ENCODE results near the gene MRPS35. TPM values are rescaled to one million over a fixed set of nuclear protein-coding genes. Genes with fewer than 3 reads are reported as not detected.
"Not testable (repeated sequence)": the region's sequence is repeated elsewhere in the genome, so short reads cannot be mapped to it uniquely, and the experiment has no call there.

MRPS35 gene
- total RNA-seq, 1 experiment from 2014 or later: 83.8 TPM

- peaks cover 2% of the 10 kb centered on the region; the same call in 1 of the 2 replicates for H3K36me3 ChIP-seq (replicated peaks; ENCODE audit: control insufficient read depth, insufficient read depth, low read length)
- H3K27me3 ChIP-seq (ENCODE audit: control insufficient read depth, insufficient read depth, low read length): no peaks in the 10 kb centered on the region
- H3K4me3 ChIP-seq (ENCODE audit: insufficient read depth, low read depth, low read length): no peak overlapping the region
- DNase-seq: peak; percentile 42
Observed at GRCh38 chr12:27733052-27733656, 22.5 kb downstream of the MRPS35 start.

- no peaks in the 10 kb centered on the region for H3K27me3 ChIP-seq (ENCODE audit: control insufficient read depth, insufficient read depth, low read length)
- no peak for DNase-seq
- H3K4me3 ChIP-seq (ENCODE audit: insufficient read depth, low read depth, low read length): no peak overlapping the region
- H3K36me3 ChIP-seq (replicated peaks; ENCODE audit: control insufficient read depth, insufficient read depth, low read length): peaks cover 2% of the 10 kb centered on the region; the same call in 1 of the 2 replicates
Observed at GRCh38 chr12:27733791-27734190, 23.2 kb downstream of the MRPS35 start.

GRCh38 chr12:27734321-27734720 lies 23.7 kb downstream of the MRPS35 start:
- not testable (repeated sequence) for H3K4me3 ChIP-seq (ENCODE audit: insufficient read depth, low read depth, low read length); DNase-seq; H3K36me3 ChIP-seq (replicated peaks; ENCODE audit: control insufficient read depth, insufficient read depth, low read length); H3K27me3 ChIP-seq (ENCODE audit: control insufficient read depth, insufficient read depth, low read length)

GRCh38 chr12:27743601-27744000 lies 33.0 kb downstream of the MRPS35 start:
- H3K36me3 ChIP-seq (replicated peaks; ENCODE audit: control insufficient read depth, insufficient read depth, low read length): peaks cover 3% of the 10 kb centered on the region
- H3K4me3 ChIP-seq (ENCODE audit: insufficient read depth, low read depth, low read length): no peak overlapping the region
- DNase-seq: no peak
- H3K27me3 ChIP-seq (ENCODE audit: control insufficient read depth, insufficient read depth, low read length): no peaks in the 10 kb centered on the region

GRCh38 chr12:27745734-27746133 lies 35.1 kb downstream of the MRPS35 start:
- H3K36me3 ChIP-seq (replicated peaks; ENCODE audit: control insufficient read depth, insufficient read depth, low read length); H3K4me3 ChIP-seq (ENCODE audit: insufficient read depth, low read depth, low read length); H3K27me3 ChIP-seq (ENCODE audit: control insufficient read depth, insufficient read depth, low read length); DNase-seq: not testable (repeated sequence)

GRCh38 chr12:27747111-27747820 lies 36.6 kb downstream of the MRPS35 start:
- H3K36me3 ChIP-seq (replicated peaks; ENCODE audit: control insufficient read depth, insufficient read depth, low read length): peaks cover 3% of the 10 kb centered on the region
- no peak for DNase-seq

GRCh38 chr12:27751386-27752047 lies 40.9 kb downstream of the MRPS35 start:
- no peaks in the 10 kb centered on the region; the same call in none of the 2 replicates for H3K36me3 ChIP-seq (replicated peaks; ENCODE audit: control insufficient read depth, insufficient read depth, low read length)
- no peak for DNase-seq
- no peak overlapping the region for H3K4me3 ChIP-seq (ENCODE audit: insufficient read depth, low read depth, low read length)
- H3K27me3 ChIP-seq (ENCODE audit: control insufficient read depth, insufficient read depth, low read length): no peaks in the 10 kb centered on the region

More at GRCh38 chr12:27747111-27747820, 36.6 kb downstream of the MRPS35 start:
- no peak overlapping the region for H3K4me3 ChIP-seq (ENCODE audit: insufficient read depth, low read depth, low read length)
- no peaks in the 10 kb centered on the region for H3K27me3 ChIP-seq (ENCODE audit: control insufficient read depth, insufficient read depth, low read length)

GRCh38 chr12:27754795-27755194 lies 44.2 kb downstream of the MRPS35 start:
- Histone ChIP-seq H3K27me3 (ENCODE audit: control insufficient read depth, insufficient read depth, low read length) (no peaks in the 10 kb centered on the region), H3K36me3 (replicated peaks; ENCODE audit: control insufficient read depth, insufficient read depth, low read length) (no peaks in the 10 kb centered on the region; the same call in none of the 2 replicates), H3K4me3 (ENCODE audit: insufficient read depth, low read depth, low read length) (no peak overlapping the region)
- no peak for DNase-seq

- Histone ChIP-seq H3K27me3 (ENCODE audit: control insufficient read depth, insufficient read depth, low read length) (no peaks in the 10 kb centered on the region), H3K4me3 (ENCODE audit: insufficient read depth, low read depth, low read length) (no peak overlapping the region), H3K36me3 (replicated peaks; ENCODE audit: control insufficient read depth, insufficient read depth, low read length) (no peaks in the 10 kb centered on the region; the same call in none of the 2 replicates)
- DNase-seq: no peak
Observed at GRCh38 chr12:27756670-27757195, 46.1 kb downstream of the MRPS35 start.

- no peaks in the 10 kb centered on the region for H3K27me3 ChIP-seq (ENCODE audit: control insufficient read depth, insufficient read depth, low read length)
- H3K4me3 ChIP-seq (ENCODE audit: insufficient read depth, low read depth, low read length): no peak overlapping the region
- DNase-seq: no peak
- H3K36me3 ChIP-seq (replicated peaks; ENCODE audit: control insufficient read depth, insufficient read depth, low read length): no peaks in the 10 kb centered on the region
Observed at GRCh38 chr12:27762757-27763156, 52.1 kb downstream of the MRPS35 start.

- no peak overlapping the region for H3K4me3 ChIP-seq (ENCODE audit: insufficient read depth, low read depth, low read length)
- no peaks in the 10 kb centered on the region for H3K27me3 ChIP-seq (ENCODE audit: control insufficient read depth, insufficient read depth, low read length)
- no peaks in the 10 kb centered on the region for H3K36me3 ChIP-seq (replicated peaks; ENCODE audit: control insufficient read depth, insufficient read depth, low read length)
- DNase-seq: no peak
Observed at GRCh38 chr12:27766587-27766986, 56.0 kb downstream of the MRPS35 start.

GRCh38 chr12:27769142-27769673 lies 58.6 kb downstream of the MRPS35 start:
- H3K4me3 ChIP-seq (ENCODE audit: insufficient read depth, low read depth, low read length): no peak overlapping the region
- H3K27me3 ChIP-seq (ENCODE audit: control insufficient read depth, insufficient read depth, low read length): no peaks in the 10 kb centered on the region
- no peaks in the 10 kb centered on the region for H3K36me3 ChIP-seq (replicated peaks; ENCODE audit: control insufficient read depth, insufficient read depth, low read length)
- no peak for DNase-seq

GRCh38 chr12:27771481-27772327 lies 61.1 kb downstream of the MRPS35 start:
- Histone ChIP-seq H3K4me3 (ENCODE audit: insufficient read depth, low read depth, low read length) (no peak overlapping the region), H3K36me3 (replicated peaks; ENCODE audit: control insufficient read depth, insufficient read depth, low read length) (no peaks in the 10 kb centered on the region), H3K27me3 (ENCODE audit: control insufficient read depth, insufficient read depth, low read length) (no peaks in the 10 kb centered on the region)
- no peak for DNase-seq

Data from H7 (cell line).